ENCODE measurements around the gene TARS3. TPM values are rescaled to one million over a fixed set of nuclear protein-coding genes. Genes with fewer than 3 reads are reported as not detected.
A peak's percentile ranks its signal among the peaks of the same experiment; 100 is the strongest.
"Not testable (repeated sequence)": the region's sequence is repeated elsewhere in the genome, so short reads cannot be mapped to it uniquely, and the experiment has no call there.

The TARS3 gene
- total RNA-seq, 1 experiment from 2014 or later, result 14.1 TPM

GRCh38 chr15:101633356-101633755, 90.9 kb downstream of the TARS3 start:
- no peak overlapping the region for H2BK5ac ChIP-seq (ENCODE audit: insufficient read length, low read length)
- no peaks in the 10 kb centered on the region for H3K4me1 ChIP-seq (ENCODE audit: insufficient read depth, low read length)
- H2BK20ac ChIP-seq (ENCODE audit: low read depth, low read length, poor library complexity, severe bottlenecking), result no peak overlapping the region
- no peaks in the 10 kb centered on the region for H3K27me3 Mint-ChIP-seq (ENCODE audit: low read depth)
- no peak overlapping the region for H3K18ac ChIP-seq (ENCODE audit: insufficient read length, low read depth, low read length)
- DNase-seq, result no peak
- H4K91ac ChIP-seq (ENCODE audit: insufficient read length, low read depth, low read length), result no peak overlapping the region
- H3K79me1 ChIP-seq (ENCODE audit: insufficient read depth, low read depth, low read length, poor library complexity, severe bottlenecking), result no peaks in the 10 kb centered on the region
- H3K36me3 Mint-ChIP-seq (ENCODE audit: insufficient read depth in 1 of 3, low read depth in 3 of 3), result no peaks in the 10 kb centered on the region; a peak in 1 of 7 replicates
- H2BK15ac ChIP-seq (ENCODE audit: low read depth, low read length), result no peak overlapping the region
- H3K9me3 Mint-ChIP-seq, result no peaks in the 10 kb centered on the region
- no peak overlapping the region for H3K14ac ChIP-seq (ENCODE audit: insufficient read depth, low read length)
- no peak overlapping the region for H2AK5ac ChIP-seq (ENCODE audit: insufficient read length, low read length)
- no peaks in the 10 kb centered on the region for H3K79me2 ChIP-seq (ENCODE audit: insufficient read depth, low read length)
- no peaks in the 10 kb centered on the region for H3K23me2 ChIP-seq (ENCODE audit: insufficient read length, low read depth, low read length, poor library complexity, severe bottlenecking)
- H4K5ac ChIP-seq (ENCODE audit: insufficient read length, low read depth, low read length), result no peak overlapping the region
- H4K20me1 ChIP-seq (ENCODE audit: control insufficient read depth, insufficient read depth, insufficient read length), result no peaks in the 10 kb centered on the region
- WGBS (ENCODE audit: extremely low coverage, insufficient read length, low lambda C conversion rate), result no CpG with 5 or more reads among the region's 3 CpGs
- no peak for TF ChIP-seq CTCF (conservative IDR thresholded peaks at IDR 0.05)
- H3K23ac ChIP-seq (ENCODE audit: insufficient read length, low read depth, low read length), result no peak overlapping the region
- H3K9me3 ChIP-seq (ENCODE audit: control insufficient read depth, low read depth, low read length), result no peaks in the 10 kb centered on the region
- no peak overlapping the region for H2AFZ ChIP-seq (ENCODE audit: low read length)
- no peak overlapping the region for H3K27ac ChIP-seq (ENCODE audit: insufficient read length, low read depth, low read length)
- no peak overlapping the region for H3K4me3 Mint-ChIP-seq
- peaks cover 14% of the 10 kb centered on the region in 2 experiments for H3K4me1 Mint-ChIP-seq
- H3K56ac ChIP-seq (ENCODE audit: insufficient read length, low read depth, low read length), result no peak overlapping the region
- no peak overlapping the region for H4K8ac ChIP-seq (replicated peaks; ENCODE audit: insufficient read length, low read depth, low read length)
- H3K27ac Mint-ChIP-seq, result no peak overlapping the region
- no peak overlapping the region for H3K9ac ChIP-seq (ENCODE audit: extremely low read depth, insufficient read length, low read length)
- no peak overlapping the region for H2BK12ac ChIP-seq (ENCODE audit: insufficient read length, low read depth, low read length)
- no peak overlapping the region for H2BK120ac ChIP-seq (ENCODE audit: low read depth, low read length, poor library complexity, severe bottlenecking)
- no peak overlapping the region for H3K4me2 ChIP-seq (ENCODE audit: insufficient read depth, insufficient read length, low read length)
- H3K4ac ChIP-seq (ENCODE audit: low read depth, low read length), result no peak overlapping the region
- no peaks in the 10 kb centered on the region for H3K27me3 ChIP-seq (ENCODE audit: insufficient read depth, low read length)
- no peak overlapping the region for H3T11ph ChIP-seq (ENCODE audit: low read length)

GRCh38 chr15:101626729-101627128, 97.5 kb downstream of the TARS3 start:
- not testable (repeated sequence) for H3K27ac Mint-ChIP-seq; H3K4me2 ChIP-seq (ENCODE audit: insufficient read depth, insufficient read length, low read length); H2AFZ ChIP-seq (ENCODE audit: low read length); H4K5ac ChIP-seq (ENCODE audit: insufficient read length, low read depth, low read length); H3K14ac ChIP-seq (ENCODE audit: insufficient read depth, low read length); H2AK5ac ChIP-seq (ENCODE audit: insufficient read length, low read length); H3K9me3 ChIP-seq (ENCODE audit: control insufficient read depth, low read depth, low read length); H4K8ac ChIP-seq (replicated peaks; ENCODE audit: insufficient read length, low read depth, low read length); DNase-seq; H3K79me2 ChIP-seq (ENCODE audit: insufficient read depth, low read length); H3K18ac ChIP-seq (ENCODE audit: insufficient read length, low read depth, low read length); H2BK5ac ChIP-seq (ENCODE audit: insufficient read length, low read length); H4K20me1 ChIP-seq (ENCODE audit: control insufficient read depth, insufficient read depth, insufficient read length); H2BK12ac ChIP-seq (ENCODE audit: insufficient read length, low read depth, low read length); H3K27me3 Mint-ChIP-seq (ENCODE audit: low read depth); H2BK120ac ChIP-seq (ENCODE audit: low read depth, low read length, poor library complexity, severe bottlenecking); H3K27me3 ChIP-seq (ENCODE audit: insufficient read depth, low read length); H3K23ac ChIP-seq (ENCODE audit: insufficient read length, low read depth, low read length); H2BK15ac ChIP-seq (ENCODE audit: low read depth, low read length); H3K56ac ChIP-seq (ENCODE audit: insufficient read length, low read depth, low read length); H3K23me2 ChIP-seq (ENCODE audit: insufficient read length, low read depth, low read length, poor library complexity, severe bottlenecking); H3K4me1 ChIP-seq (ENCODE audit: insufficient read depth, low read length); H3K9ac ChIP-seq (ENCODE audit: extremely low read depth, insufficient read length, low read length); H3T11ph ChIP-seq (ENCODE audit: low read length); H4K91ac ChIP-seq (ENCODE audit: insufficient read length, low read depth, low read length); H3K27ac ChIP-seq (ENCODE audit: insufficient read length, low read depth, low read length); H3K79me1 ChIP-seq (ENCODE audit: insufficient read depth, low read depth, low read length, poor library complexity, severe bottlenecking); H2BK20ac ChIP-seq (ENCODE audit: low read depth, low read length, poor library complexity, severe bottlenecking); H3K4ac ChIP-seq (ENCODE audit: low read depth, low read length)
- Mint-ChIP-seq H3K4me3 (peak overlapping the region in 1 of 2 experiments; percentile 26; a peak in 1 of 5 replicates), H3K4me1 (peaks cover 14 to 23% of the 10 kb centered on the region in 2 experiments), H3K9me3 (peaks cover 21 to 30% of the 10 kb centered on the region in 2 experiments), H3K36me3 (ENCODE audit: insufficient read depth in 1 of 3, low read depth in 3 of 3) (peaks cover 23 to 35% (median 23%) of the 10 kb centered on the region in 3 experiments)
- WGBS (ENCODE audit: extremely low coverage, insufficient read length, low lambda C conversion rate), result no CpG with 5 or more reads among the region's 15 CpGs
